GF-D8 (cell line): Measurements from ENCODE around the gene MSANTD1.
A peak's percentile ranks its signal among the peaks of the same experiment; 100 is the strongest.

ENCODE experiments used
- DNase-seq: peaks from one replicate; lab custom pipeline; 2025; lab: John Stamatoyannopoulos, UW

The MSANTD1 gene

DNA sequence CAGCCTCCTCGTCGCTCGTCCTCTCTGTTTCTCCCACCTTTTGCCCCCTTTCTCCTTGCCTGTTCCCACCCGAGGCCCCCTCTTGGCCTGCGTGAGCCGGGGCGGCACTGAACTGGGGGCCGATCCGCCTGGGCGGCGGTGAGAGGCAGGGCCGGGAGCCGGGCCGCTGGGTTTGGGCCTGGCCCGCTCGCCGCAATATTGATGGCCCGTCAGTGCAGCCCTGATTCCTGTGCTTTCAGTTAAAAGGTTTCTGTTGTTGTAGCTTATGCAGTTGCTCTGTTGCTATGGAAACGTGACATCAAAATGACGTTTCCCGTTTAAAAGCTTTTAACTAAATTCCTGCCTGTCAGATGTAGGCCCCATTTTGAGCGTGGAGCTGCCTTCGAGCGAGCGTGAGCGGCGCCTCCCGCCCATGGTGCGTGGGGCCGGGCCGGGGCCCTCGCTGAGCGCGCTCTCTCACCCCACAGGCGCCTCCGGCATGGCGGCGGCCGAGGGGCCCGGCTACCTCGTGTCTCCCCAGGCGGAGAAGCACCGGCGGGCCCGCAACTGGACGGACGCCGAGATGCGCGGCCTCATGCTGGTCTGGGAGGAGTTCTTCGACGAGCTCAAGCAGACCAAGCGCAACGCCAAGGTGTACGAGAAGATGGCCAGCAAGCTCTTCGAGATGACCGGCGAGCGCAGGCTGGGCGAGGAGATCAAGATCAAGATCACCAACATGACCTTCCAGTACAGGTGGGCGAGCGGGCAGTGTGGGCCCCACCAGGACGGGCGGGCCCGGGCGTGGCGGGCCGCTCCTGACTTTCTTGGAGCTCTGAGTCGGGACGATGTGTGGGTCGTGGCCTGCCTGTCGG is at the start of gene MSANTD1:
TSS of gene MSANTD1 (plus strand) at position 349 of the 851 bp plus-strand sequence. CDS start at position 413, 64 bp downstream.
- no peak for DNase-seq

DNA sequence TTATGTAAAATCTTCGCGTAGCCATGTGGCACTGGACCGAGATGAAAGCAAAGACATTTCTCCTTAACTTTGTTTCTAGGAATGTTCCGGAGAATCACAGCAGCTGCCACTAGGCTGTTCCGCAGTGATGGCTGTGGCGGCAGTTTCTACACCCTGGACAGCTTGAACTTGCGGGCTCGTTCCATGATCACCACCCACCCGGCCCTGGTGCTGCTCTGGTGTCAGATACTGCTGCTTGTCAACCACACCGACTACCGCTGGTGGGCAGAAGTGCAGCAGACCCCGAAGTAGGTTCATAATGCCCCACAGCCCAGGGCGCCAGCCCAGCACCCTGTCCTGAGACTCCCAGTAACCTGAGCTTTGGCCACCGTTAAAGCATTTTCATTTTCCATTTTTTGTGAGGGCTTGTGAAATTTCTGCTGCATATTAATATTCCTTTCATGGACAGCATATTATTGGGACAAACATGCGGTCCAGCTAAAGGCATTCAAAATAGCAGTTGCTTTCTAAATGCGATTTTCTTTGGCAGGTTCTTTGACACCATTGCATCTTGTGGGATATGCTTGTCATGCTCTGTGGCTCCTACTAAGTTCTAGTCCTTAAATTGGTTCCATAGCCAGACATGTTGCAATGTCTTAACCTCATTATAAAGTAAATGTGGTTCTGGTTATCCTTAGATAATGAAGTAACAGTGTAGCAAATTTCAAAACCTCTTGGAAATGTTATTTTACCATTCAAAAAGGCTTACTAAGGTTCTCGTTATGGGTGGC is 49.1 kb upstream of the MSANTD1 start:
- no peak for DNase-seq

DNA sequence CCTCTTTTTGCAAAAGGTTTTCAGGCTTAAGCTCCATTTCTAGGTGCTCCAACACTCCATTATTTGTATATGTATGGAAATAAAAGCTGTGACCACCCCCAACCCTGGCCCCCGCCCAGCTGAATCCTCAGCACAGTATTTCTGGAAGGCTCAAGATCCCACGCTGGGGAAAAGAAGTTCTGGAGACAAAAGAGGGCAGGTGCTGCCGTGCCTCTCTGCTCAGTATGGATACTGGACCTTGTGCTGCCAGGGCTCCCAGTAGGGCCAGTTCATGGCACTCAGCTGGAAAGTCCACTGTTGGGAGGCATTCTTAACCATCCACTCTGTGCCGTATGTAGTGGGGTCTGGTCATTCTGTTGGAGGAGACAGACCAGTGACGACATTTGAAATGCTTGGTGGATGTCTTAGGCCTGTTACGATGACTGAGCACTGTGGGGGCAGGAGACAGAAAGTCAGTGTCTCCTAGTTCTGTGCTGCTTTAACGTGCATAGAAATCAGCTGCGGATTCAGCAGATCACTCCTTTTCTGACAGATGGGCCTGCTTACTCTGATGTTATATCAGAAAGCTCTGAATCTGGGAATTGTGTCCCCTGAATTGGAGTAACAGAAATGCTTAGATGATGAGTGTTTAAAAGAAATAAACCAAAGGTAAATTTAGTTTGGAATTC is 48.4 kb upstream of the MSANTD1 start:
- no peak for DNase-seq

DNA sequence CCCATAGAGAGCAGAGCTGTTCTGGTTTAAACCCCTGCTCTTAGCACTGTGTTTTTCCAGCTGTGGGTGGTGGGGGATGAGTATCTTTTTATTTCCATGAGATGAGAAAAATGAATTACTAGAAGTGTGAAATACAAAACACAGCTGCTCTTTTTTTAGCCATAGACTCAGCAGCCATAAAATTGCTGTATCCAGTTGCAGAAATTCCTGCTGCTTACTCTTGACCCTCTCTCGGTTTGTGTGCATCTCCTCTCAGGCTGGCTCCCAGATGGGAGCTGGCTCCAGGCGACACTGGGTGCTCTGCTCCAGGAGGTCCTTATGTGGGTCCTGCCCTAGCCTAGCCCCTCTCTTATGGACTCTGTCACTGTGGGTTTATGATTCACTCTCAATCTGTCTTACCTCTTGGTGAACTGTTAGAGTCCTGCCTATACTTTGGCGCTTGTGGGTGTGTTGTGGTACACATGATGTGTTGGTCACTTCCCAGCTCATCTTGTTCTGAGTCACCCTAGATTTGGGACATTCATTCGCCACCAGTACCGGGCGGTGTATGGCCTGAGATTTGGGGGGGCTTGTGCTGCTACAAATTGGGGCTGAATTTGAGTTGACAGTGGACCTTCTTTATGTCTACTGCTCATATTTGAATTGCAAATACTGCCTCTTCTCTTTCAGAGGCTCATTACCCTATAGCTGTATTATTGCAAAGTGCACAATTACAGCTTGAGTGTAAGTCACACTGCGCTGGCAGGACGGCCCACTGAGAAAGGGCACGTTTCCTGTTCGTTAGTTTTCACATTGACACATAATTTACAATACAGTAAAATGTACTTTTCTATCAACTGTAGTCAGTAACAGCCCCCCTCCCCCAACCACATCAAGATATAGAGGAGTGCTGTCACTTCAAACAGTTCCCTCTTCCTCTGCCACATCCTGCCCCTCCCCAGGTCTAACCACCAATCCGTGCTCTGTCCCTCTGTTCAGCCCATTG is 46.9 kb upstream of the MSANTD1 start:
- DNase-seq = no peak

DNA sequence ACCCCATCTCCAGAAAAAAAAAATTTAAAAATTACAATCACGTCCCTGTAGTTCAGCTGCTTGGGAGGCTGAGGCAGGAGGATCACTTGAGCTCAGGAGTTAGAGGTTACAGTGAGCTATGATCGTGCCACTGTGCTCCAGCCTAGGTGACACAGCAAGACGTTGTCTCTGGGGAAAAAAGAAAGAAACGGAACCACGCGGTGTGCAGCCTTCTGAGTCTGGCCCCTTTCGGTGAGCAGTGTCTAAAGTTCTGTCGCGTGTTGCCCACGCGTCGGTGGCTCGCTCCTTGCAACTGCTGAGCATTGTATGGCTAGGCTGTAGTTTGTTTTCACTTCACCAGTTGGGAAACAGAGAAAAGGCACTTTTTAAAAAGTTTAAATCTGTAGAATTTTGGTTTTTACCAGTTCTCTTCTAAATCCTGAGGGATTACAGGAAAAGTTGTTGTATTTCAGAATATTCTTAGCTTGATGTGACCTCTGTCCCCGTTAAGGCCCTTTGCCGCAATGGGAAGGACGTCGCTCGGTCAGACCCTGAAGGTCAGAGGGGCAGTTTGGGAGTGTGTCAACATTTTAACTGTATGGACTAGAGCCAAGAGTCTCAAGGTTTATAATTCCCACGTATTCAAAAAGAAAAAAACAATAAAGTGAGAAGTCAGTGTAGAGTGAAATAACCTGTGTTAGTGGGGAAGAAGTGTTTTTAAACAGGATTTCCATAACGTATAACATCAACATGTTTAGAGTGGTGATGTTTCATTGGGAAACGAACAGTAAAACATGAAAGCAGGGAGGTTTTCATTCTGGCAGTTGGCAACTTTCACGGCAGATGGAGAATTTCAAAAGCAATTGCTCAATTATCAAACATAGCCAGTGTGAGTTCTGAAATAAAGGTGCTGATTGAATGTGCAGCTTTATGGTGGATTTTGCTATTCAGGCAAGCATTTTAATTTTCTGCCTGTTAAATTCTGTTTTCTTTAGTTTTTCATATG is 45.8 kb upstream of the MSANTD1 start:
- no peak for DNase-seq

DNA sequence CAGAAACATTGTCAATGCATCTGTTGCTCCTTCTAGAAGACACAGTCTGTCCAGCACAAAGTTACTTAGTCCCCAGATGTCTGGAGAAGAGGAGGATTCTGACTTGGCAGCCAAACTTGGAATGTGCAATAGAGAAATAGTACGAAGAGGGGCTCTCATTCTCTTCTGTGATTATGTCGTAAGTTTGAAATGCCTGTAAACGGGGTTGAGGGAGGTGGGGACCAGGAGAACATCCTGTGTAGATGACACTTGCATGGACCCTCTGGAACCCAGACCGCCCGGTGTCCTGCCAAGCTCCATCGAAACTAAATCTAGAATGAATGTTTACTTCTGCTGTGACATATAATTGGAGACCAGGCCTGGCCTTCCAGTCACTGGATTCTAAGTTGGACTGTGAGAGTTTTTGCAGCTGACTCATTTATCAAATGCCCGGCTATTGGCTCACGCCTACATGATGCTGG is 45.0 kb upstream of the MSANTD1 start:
- no peak for DNase-seq

DNA sequence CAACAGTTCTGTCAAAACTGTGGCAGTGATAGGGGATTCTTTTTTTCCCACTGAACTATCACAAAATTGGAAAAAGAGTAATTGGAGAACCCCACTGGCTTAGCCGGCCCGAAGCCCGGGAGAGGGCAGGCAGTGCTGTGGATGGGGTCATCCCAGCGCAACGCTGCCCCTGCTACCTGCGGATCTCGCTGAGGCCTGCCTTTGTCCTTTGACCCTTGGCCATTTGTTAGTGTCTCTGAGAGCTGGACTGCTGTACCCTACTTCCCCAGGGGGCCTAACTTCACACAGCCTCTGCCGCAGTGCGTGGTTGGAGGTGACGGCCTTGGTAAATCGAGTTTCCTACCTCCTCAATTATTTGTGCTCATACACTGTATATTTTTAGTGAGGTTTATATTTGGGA is 43.0 kb upstream of the MSANTD1 start:
- no peak for DNase-seq

DNA sequence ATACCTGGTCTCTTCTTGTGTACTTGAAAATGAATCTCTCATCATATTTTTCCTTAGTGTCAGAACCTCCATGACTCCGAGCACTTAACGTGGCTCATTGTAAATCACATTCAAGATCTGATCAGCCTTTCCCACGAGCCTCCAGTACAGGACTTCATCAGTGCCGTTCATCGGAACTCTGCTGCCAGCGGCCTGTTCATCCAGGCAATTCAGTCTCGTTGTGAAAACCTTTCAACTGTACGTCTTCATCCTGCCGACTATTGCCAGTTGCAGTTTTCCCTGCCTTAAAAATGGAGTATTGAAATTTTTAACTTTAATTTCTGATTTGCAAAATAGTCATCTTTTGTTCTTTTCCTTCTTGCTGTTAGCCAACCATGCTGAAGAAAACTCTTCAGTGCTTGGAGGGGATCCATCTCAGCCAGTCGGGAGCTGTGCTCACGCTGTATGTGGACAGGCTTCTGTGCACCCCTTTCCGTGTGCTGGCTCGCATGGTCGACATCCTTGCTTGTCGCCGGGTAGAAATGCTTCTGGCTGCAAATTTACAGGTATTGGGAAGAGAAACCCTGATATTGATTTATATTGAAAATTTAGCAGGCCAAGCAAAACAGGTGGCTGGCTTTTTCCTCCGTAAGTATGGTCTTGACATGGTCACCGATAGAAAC is 42.4 kb upstream of the MSANTD1 start:
- no peak for DNase-seq

DNA sequence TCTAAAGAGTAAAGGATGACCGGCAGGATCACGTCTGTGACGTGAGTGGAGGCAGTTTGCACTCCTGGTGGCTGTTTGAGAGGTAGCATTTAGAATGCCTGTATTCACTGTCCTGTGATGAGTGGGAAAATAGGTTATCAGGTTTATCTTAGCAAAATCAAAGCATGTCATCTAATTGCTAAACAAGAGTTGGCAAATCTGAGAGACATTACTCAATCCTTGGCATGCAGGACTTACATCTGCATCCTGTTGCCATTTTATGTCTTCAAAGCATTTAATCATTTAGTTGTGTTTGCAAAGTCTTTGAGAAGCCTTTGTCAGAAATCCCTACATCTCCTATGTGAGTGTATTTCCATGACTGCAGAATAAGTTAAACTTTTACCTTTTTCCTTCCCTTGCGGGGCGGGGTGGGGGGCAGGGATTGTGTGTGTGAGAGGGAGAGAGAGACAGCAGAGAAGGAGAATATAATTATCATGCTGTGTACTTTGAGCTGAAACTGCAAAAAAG is 41.4 kb upstream of the MSANTD1 start:
- DNase-seq = peak; percentile 4

DNA sequence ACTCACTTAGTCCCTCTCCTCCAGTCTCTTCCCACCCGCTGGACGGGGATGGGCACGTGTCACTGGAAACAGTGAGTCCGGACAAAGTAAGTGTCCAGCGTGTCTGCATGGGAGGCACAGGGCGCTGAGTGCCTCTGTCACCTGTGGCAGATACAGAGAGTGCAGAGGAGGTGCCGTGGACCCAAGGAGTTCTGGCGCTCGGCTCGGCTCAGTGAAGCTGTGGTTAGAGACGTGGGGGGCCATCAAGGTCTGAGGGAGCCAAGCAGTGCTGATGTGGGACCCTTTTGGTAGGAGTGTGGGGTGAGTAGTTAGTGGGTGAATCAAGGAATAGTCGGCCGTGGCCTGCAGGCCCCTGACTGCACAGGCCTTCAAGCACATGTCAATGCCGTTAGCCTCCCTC is 40.1 kb upstream of the MSANTD1 start:
- DNase-seq = no peak

DNA sequence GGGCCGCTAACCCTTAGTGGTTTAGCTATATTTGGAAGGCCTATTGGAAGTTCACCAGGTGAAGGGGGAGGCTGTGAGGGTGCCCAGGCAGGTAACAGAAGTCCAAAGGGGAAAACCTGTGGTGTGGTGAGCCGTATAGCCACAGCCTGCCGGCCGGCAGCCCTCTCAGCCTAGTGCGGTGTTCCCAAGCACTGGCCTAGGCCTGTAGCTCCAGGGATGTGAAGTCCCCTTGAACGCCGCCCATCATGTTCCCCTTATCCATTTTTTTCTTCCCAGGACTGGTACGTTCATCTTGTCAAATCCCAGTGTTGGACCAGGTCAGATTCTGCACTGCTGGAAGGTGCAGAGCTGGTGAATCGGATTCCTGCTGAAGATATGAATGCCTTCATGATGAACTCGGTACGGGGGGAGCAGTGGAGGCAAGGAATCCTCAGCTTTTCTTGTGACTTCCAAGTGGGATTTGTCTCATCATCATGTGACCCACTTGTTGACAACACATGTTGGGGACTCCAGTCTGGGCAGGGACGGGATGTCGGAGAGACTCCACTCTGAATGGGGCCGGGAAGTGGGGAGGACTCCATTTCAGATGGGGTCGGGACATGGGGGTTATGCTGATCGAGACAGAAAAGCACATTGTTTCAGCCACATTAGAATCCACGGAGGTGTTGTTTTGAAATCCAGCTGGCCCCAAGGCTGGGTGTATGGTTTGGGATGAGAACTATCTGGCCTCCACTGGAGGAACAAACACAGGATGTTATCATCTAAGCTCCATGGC is 39.2 kb upstream of the MSANTD1 start:
- DNase-seq = no peak

DNA sequence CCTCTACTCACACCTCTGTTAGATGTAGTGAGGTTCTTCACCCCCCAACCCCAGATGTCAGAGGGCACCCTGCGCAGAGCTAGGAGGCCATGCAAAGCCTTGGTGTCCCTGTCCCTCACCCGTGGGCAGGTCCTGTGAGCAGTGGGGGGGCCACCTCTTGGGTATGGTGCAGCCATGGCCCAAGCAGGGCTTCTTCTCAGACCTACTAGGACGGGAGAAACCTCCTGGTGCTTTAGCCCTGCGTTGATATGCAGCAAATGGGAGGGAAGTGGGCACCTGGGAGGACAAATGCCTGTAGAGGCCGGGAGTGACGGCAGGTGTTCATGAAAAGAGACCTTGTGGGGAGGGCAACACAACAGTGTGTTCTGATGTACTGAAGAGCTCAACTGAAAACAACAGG is 38.5 kb upstream of the MSANTD1 start:
- no peak for DNase-seq

DNA sequence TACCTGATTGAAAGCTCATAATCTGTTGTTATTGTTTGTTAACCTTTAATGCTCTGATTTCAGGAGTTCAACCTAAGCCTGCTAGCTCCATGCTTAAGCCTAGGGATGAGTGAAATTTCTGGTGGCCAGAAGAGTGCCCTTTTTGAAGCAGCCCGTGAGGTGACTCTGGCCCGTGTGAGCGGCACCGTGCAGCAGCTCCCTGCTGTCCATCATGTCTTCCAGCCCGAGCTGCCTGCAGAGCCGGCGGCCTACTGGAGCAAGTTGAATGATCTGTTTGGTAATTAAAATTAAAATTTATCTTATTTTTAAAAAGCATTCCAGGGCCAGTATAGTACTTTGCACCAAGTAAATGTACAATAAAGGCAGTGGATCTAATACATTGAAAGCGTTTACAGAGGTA is 37.1 kb upstream of the MSANTD1 start:
- no peak for DNase-seq

DNA sequence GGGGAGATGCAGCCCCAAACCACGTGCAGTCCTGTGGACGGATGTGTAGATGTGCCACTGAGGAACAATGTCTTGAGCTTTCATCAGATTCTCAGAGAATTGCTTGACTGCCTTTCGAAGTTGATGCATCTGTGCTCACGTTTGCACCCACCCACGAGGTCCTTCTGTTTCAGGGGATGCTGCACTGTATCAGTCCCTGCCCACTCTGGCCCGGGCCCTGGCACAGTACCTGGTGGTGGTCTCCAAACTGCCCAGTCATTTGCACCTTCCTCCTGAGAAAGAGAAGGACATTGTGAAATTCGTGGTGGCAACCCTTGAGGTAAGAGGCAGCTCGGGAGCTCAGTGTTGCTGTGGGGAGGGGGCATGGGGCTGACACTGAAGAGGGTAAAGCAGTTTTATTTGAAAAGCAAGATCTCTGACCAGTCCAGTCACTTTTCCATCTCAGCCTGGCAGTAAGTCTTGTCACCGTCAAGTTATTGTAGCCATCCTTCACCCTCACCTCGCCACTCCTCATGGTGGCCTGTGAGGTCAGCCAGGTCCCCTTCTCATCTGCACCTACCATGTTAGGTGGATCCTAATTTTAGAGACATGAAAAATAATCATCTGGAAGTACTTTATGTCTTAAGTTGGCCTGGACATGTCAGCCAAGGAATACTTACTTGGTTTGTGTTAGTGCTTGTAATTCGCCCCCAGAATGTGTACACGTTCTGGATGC is 36.4 kb upstream of the MSANTD1 start:
- no peak for DNase-seq

DNA sequence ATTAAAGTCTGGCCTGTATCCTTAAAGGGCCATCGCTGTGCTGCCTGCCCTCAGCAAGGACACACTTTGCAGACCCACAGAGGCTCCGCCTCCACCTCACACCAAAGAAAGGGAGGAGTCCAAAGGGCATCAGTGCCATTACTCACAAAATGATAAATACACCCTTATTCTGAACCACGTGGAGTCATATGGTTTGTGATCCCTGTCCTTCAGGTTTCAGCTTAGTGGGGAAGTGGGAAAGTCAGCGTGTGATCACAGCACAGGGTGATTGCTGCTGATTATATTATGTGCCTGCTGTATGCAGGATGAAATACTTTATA is 35.9 kb upstream of the MSANTD1 start:
- no peak for DNase-seq

DNA sequence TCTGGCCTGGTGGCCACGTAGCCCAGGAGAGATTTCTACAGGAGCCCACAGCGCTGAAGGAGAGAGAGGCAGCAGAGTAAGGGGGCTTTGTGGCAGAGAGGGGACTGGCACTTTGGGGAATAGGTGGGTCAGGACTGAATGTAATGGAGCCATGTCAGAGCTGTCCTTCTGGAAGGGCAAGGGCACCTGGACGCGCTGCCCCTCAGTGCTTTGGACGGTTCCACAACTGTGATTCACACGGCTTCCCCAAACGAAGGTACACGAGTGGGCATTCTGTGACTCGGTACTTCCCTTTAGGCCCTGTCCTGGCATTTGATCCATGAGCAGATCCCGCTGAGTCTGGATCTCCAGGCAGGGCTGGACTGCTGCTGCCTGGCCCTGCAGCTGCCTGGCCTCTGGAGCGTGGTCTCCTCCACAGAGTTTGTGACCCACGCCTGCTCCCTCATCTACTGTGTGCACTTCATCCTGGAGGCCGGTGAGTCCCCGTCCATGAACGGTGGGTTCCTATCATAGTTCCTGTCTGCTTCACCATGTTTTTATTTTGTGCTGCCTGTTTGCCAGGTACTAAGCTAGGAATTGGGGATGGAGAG is 35.2 kb upstream of the MSANTD1 start:
- DNase-seq = no peak

DNA sequence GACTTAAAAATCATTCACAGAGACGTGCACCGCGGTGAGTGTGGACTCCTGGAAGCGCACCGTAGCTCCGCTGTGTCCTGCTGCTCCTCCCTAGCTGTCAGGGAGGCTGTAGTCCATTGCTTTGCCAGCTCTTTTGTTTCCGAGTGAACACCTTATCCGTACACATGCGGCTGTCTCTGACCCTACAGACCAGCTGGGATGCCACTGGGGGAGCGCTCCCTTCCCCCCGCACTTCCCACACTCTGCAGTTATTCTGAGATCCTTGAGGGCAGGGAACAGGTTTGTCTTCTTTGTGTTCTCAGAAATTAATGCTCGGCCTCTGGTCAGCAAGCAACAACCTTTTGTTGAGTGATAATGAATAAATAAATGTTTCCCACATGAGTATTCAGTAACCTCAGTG is 33.7 kb upstream of the MSANTD1 start:
- DNase-seq = no peak

DNA sequence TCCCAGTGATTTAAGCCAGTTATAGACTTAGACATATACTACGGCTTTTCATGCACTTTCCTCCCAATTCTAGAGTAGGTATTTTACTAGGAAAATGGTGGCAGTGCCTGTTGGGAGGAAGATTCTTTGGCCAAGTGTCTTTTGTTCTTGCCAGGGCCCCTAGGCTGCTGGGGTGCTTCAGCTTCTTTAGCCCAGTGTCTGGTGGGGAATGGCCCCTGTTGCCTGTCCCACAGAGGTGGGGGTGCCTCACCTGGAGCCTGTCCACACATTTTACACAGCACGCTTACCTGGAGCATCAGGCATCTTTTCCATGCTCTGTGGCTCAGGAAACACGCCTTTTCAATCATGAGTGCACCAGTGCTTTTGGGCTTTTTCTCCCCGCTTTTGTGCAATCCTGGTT is 33.2 kb upstream of the MSANTD1 start:
- no peak for DNase-seq
